Stimulated activated CD4-positive, alpha-beta T cell treated with anti-CD3 and anti-CD28 coated beads, Interleukin-15, amount 100 ng/mL, for 48 hours (primary cell): ENCODE data around the gene HSD11B2.

Experiments used
- DNase-seq, 2 donors: peaks; one replicate each; pipeline ENCODE4 v3.0.0-alpha.2; 2020; ENCODE audit warnings: low read depth in 2 of 2

HSD11B2 gene

GRCh38 chr16:67435758-67436164 lies 4.8 kb downstream of the HSD11B2 start:
- no peak for DNase-seq

- DNase-seq: no peak
These were observed 5.8 kb downstream of the HSD11B2 start for GRCh38 chr16:67436640-67437193.

- no peak for DNase-seq
These were observed 6.6 kb downstream of the HSD11B2 start for GRCh38 chr16:67437513-67437912.

GRCh38 chr16:67438098-67438791 lies 7.3 kb downstream of the HSD11B2 start:
- DNase-seq: no peak

- no peak for DNase-seq
These were observed 8.0 kb downstream of the HSD11B2 start for GRCh38 chr16:67438824-67439393.

- no peak for DNase-seq
These were observed 10.4 kb downstream of the HSD11B2 start for GRCh38 chr16:67441271-67441753.

GRCh38 chr16:67441907-67442306 lies 11.0 kb downstream of the HSD11B2 start:
- DNase-seq: no peak

- no peak for DNase-seq
These were observed 11.8 kb downstream of the HSD11B2 start for GRCh38 chr16:67442581-67443255.

GRCh38 chr16:67443265-67443664 lies 12.3 kb downstream of the HSD11B2 start:
- no peak for DNase-seq

GRCh38 chr16:67444259-67445125 lies 13.6 kb downstream of the HSD11B2 start:
- no peak for DNase-seq

- no peak for DNase-seq
These were observed 14.2 kb downstream of the HSD11B2 start for GRCh38 chr16:67445126-67445426.

- no peak for DNase-seq
These were observed 14.6 kb downstream of the HSD11B2 start for GRCh38 chr16:67445441-67445912.

- no peak for DNase-seq
These were observed 15.3 kb downstream of the HSD11B2 start for GRCh38 chr16:67445913-67446907.

GRCh38 chr16:67446968-67447507 lies 16.1 kb downstream of the HSD11B2 start:
- no peak for DNase-seq

- peak; percentile 53 to 78 for DNase-seq
These were observed 16.7 kb downstream of the HSD11B2 start for GRCh38 chr16:67447508-67448076.

- DNase-seq: no peak
These were observed 17.7 kb downstream of the HSD11B2 start for GRCh38 chr16:67448580-67448979.

GRCh38 chr16:67449336-67449735 lies 18.4 kb downstream of the HSD11B2 start:
- DNase-seq: no peak

GRCh38 chr16:67449739-67450138 lies 18.8 kb downstream of the HSD11B2 start:
- DNase-seq: no peak

- no peak for DNase-seq
These were observed 20.3 kb downstream of the HSD11B2 start for GRCh38 chr16:67451061-67451703.
